K562 treated with DMSO at 1 percent for 4 hours (cell line): Measurements from ENCODE around the gene OR5M11. TPM values are rescaled to one million over a fixed set of nuclear protein-coding genes. Genes with fewer than 3 reads are reported as not detected.

ENCODE experiments used
- total RNA-seq: library from RNA; unstranded; fragments of 300-600 nt; gene quantifications from 2 replicates; pipeline ENCODE4 v1.2.3, GENCODE V29; 2022; ENCODE audit not compliant: insufficient read depth

The OR5M11 gene
- total RNA-seq, result not detected in 2 replicates

GRCh38 chr11:56543157-56543556, at the start of gene OR5M11:
Gene OR5M11 (minus strand): TSS chr11:56543257. CDS start chr11:56543257, 0 bp downstream.

GRCh38 chr11:56577621-56578020, 34.6 kb upstream of the OR5M11 start, which contains the start of gene OR5M10:
Gene OR5M10 (minus strand): TSS chr11:56577721. CDS start chr11:56577721, 0 bp downstream.

Other genes starting within 250 kb of the OR5M11 start
- gene OR8K3, start 228.1 kb downstream of the OR5M11 start, total RNA-seq, result not detected in 2 replicates
- not detected in 2 replicates for gene OR8K1, start 197.2 kb downstream of the OR5M11 start, total RNA-seq
- not detected in 2 replicates for gene OR8J1, start 189.0 kb downstream of the OR5M11 start, total RNA-seq
- not detected in 2 replicates for gene OR8U1, start 167.6 kb downstream of the OR5M11 start, total RNA-seq
- not detected in 2 replicates for gene OR5AL1, start 130.6 kb downstream of the OR5M11 start, total RNA-seq
- gene OR5M3, start 69.9 kb downstream of the OR5M11 start, total RNA-seq, result not detected in 2 replicates
- not detected in 2 replicates for gene OR5M8, start 51.9 kb downstream of the OR5M11 start, total RNA-seq
- gene OR5M10, start 34.5 kb upstream of the OR5M11 start, total RNA-seq, result not detected in 2 replicates
- gene OR5M1, start 71.6 kb upstream of the OR5M11 start, total RNA-seq, result not detected in 2 replicates
- not detected in 2 replicates for gene OR5AP2, start 99.2 kb upstream of the OR5M11 start, total RNA-seq
- not detected in 2 replicates for gene OR5AR1, start 120.4 kb upstream of the OR5M11 start, total RNA-seq
- gene OR9G1, start 155.8 kb upstream of the OR5M11 start, total RNA-seq, result not detected in 2 replicates
- not detected in 2 replicates for gene OR9G4, start 205.4 kb upstream of the OR5M11 start, total RNA-seq